PC-9 (cell line): ENCODE data around the gene MAP3K4.

ENCODE experiments used
- EZH2 ChIP-seq: fragments of 200-600 bp; sonication (generic); IDR thresholded peaks from 2 replicates; pipeline ENCODE4 v1.8.0; 2017; ENCODE audit warnings: antibody characterized with exemption, low read depth
- TF ChIP-seq, protein P1 (sequence below): fragments of 200-600 bp; sonication (generic); conservative IDR thresholded peaks from 2 replicates; pipeline ENCODE4 v1.6.1; 2017; ENCODE audit warnings: mixed run types, antibody characterized with exemption, mild to moderate bottlenecking, moderate library complexity

DNA sequence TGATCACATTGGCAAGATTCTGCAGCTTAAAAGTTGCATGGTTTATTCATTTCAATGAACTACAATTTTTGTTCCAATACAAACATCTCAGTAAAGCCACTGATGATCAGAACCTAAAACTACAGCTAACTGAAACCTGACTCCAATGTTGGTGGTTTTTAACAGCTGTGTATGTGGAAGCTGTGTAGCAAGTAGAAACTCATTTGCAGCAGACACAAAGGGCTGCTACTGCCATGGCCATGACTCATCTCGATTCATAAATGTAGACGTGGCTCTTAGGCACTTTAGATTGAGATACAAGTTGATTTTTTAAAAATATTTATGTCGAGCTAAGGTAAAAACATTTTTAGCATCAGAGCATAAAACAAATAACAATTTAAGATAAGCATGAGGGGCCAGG is 19.5 kb upstream of the MAP3K4 start:
- TF ChIP-seq, protein P1, sequence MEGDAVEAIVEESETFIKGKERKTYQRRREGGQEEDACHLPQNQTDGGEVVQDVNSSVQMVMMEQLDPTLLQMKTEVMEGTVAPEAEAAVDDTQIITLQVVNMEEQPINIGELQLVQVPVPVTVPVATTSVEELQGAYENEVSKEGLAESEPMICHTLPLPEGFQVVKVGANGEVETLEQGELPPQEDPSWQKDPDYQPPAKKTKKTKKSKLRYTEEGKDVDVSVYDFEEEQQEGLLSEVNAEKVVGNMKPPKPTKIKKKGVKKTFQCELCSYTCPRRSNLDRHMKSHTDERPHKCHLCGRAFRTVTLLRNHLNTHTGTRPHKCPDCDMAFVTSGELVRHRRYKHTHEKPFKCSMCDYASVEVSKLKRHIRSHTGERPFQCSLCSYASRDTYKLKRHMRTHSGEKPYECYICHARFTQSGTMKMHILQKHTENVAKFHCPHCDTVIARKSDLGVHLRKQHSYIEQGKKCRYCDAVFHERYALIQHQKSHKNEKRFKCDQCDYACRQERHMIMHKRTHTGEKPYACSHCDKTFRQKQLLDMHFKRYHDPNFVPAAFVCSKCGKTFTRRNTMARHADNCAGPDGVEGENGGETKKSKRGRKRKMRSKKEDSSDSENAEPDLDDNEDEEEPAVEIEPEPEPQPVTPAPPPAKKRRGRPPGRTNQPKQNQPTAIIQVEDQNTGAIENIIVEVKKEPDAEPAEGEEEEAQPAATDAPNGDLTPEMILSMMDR = no peak
- no peak for TF ChIP-seq EZH2
